NCI-H2196 (cell line): ENCODE results near the gene UBQLNL.

ENCODE experiments used
- DNase-seq: peaks from one replicate; lab custom pipeline; 2025; ENCODE audit not compliant: unreplicated experiment; lab: John Stamatoyannopoulos, UW

Gene UBQLNL

DNA sequence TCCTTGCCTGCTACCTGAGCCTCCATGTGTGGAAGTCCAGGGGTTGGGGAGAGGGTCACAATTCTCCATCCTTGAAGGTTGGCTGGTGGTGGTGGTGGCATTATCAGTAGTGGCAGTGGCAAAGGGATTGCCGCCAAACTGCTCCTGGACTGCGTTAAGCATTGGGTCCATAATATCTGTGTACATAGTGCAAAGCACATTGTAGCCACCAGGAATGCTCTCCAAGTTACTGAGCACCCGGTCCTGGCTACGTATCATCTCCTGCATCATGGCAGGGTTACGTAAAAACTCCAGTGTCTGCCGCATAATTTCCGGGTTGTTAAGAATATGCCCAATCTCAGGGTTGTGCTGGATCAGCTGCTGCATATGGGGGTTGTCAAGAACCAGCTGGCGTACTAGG, 7.9 kb downstream of the UBQLNL start:
- DNase-seq, result no peak

DNA sequence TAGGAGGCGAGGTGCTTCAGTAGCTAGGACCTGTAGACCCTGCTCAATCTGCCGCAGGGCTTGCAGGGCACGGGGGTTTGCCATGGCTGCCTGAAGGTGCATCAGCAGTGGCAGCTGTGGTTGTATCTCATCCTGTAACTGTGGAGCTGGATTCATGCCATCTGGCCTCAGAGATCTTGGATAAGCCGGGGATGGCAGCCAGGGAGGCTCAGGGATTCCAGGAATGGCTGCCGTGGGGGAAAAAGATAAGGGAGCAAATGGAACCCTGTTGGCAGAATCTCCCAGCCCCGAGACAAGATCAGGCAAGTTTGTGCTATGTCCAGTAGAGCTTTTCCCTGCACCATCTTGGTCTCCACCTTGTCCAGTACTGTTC, 8.6 kb downstream of the UBQLNL start:
- DNase-seq, result no peak

DNA sequence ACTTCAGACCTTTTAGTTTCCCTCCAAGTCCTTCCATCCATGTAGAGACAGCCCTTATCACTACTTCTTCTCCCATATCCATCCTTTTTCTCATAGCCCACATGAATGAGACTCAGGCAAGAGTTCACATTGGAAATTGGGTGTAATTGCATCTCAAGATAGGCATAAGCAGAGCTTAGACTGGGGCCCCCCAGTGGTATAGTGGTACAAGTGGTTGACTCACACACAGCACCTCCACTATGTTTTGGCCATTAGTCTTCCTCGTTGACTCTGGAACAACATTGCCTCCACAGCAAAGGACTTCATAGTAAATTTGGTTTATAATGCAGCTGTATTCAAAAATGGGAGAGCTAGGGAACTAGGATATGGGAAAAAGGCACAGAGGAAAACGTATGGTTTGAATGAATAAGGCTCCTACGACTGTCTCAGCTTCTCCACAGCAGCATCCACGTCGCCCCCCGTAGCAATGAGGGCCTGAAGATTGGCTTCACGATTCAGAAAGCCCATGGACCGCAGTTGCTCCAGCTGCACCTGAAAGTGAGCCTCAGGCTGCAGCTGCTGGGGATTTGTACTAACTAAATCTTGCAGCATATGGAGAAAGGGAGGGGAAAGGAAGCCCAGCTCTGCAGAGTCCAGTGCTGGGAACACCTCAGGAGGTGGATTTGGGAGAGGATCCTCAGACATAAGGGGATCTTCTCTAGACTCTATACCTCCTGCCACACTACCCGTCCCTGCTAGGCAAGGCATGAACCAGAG, 9.1 kb downstream of the UBQLNL start:
- no peak for DNase-seq

DNA sequence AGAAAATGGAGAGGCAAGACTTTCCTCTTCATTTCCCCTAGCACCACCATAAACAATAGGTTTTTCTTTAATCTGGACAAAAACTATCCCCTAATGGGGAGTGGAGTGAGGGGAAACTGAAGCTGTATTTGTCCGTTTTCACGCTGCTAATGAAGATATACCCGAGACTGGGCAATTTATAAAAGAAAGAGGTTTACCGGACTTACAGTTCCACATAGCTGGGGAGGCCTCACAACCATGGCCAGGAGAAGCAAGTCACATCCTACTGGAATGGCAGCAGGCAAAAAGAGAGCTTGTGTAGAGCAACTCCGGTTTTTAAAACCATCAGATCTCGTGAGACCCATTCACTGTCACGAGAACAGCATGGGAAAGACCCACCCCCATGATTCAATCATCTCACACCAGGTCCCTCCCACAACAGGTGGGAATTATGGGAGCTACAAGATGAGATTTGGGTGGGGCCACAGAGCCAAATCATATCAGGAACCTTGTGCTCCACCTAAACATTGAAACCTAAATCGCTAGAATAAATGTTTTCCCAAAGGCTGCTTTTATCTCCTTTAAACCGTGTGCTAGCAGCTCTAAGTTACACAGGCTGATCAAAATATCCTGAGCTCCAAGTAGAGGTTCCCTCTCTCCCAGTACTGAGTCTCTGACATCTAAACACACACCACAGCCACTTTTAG, 11.0 kb downstream of the UBQLNL start:
- DNase-seq, result no peak

GRCh38 chr11:5504403-5504921, 12.0 kb downstream of the UBQLNL start:
- no peak for DNase-seq

DNA sequence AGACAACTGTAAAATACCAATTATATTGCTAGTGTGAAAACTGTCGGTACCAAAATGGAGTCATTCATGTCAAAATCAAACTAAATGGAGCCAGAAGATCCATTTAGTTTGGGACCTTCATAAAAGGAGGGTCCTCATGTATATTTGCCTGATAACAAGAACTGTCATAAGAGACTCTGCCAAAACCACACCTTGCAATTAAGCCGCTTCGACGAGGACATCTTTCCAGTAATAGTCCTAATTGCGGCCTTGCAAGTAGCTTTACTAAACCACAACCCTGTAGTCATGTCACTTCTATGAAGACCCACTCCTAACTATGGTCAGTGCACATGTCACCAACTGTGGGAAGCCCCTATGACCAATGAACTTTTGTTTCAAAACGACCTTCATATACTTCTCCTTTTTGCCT, 16.1 kb downstream of the UBQLNL start:
- DNase-seq, result no peak

DNA sequence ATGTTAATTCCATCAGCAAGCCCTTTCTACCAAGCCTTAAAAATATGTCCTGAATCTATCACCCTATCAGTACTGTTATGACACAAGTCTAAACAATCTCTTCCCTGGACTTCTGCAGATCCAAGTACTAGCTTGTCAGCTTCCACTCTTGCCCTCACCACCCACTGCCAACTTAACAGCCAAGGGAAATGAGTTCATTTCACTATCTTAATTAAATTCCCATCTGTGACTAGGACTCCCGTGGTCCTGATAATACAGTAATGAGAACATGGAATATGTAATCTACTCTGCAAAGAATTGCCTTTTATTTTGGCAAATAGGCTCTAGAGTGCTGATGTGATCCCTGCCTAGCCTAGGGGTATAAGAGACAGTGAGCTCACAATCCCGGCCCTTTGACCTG, 16.8 kb downstream of the UBQLNL start:
- no peak for DNase-seq

- no peak for DNase-seq
Observed at GRCh38 chr11:5489576-5490357, 26.7 kb downstream of the UBQLNL start.

DNA sequence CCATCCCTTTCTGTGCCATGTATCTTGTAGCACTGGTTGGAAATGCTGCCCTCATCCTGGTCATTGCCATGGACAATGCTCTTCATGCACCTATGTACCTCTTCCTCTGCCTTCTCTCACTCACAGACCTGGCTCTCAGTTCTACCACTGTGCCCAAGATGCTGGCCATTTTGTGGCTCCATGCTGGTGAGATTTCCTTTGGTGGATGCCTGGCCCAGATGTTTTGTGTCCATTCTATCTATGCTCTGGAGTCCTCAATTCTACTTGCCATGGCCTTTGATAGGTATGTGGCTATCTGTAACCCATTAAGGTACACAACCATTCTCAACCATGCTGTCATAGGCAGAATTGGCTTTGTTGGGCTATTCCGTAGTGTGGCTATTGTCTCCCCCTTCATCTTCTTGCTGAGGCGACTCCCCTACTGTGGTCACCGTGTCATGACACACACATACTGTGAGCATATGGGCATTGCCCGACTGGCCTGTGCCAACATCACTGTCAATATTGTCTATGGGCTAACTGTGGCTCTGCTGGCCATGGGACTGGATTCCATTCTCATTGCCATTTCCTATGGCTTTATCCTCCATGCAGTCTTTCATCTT, 27.6 kb downstream of the UBQLNL start:
- DNase-seq, result no peak

DNA sequence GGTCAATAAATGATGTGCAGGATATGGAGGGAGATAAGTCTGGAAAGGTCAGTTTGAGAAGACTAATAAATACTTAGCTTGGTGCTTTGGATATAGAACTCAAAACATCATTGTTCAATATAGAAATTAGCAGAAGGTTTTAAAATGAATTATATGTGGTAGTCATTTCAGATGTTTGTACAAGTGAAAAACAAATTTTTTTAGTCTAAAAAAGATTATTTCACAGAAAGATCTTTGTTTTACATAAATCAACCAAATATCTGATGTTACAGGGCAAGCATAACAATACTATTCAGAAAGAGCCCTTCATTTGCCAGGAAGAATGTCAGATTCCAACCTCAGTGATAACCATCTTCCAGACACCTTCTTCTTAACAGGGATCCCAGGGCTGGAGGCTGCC, 28.1 kb downstream of the UBQLNL start, which contains the start of gene OR52D1:
TSS of gene OR52D1 (plus strand) at position 301 of the 400 bp plus-strand sequence. CDS start at position 323, 22 bp downstream.
- no peak for DNase-seq

DNA sequence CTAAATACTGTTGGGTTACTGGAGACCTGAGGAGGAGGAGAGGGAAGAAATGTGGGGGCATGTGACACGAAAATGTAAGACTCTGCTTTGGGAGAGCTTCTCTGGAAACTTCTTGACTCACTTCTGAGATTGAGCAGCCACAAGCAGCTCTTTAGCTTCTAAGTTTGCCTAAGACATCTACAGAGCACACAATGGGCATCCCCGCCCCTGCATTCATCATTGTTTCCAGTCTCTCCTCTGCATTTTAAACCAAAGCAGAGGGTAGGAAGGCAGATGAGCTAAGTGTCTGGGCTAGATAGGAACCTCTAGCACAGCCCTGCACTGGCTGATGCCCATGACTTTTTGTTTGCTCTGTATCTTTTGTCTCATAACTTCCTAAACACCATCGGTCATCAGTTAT, 30.1 kb downstream of the UBQLNL start:
- no peak for DNase-seq

- no peak for DNase-seq
Observed at GRCh38 chr11:5486003-5486402, 30.5 kb downstream of the UBQLNL start.

DNA sequence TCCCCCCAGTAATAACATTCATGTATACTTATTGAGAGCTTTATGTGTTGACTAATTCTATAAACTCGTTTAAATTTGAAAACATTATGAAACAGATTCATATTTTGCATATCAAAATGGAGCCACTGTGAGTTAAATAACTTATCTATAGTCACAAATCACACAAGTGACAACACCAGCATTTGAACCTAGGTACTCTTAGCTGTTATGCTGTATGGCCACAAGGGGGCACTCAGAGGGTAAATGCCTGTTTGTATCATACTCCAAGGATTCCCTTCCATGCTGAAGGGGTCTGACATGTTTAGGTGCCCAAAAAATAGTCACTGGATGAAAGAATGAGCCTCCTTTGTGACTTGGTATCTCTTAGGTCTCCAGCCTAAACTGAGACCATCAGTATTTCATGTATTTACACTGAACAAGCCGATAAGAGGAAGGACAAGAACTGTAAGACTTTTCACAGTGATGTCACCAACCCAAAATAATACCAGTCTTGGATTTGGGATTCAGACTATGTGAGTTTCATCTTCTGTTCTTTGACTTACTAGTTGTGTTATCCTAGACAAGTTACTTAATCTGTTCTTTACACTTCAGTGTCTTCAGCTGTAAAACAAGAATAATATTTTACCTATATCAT, 40.2 kb downstream of the UBQLNL start:
- peak; percentile 33 for DNase-seq

DNA sequence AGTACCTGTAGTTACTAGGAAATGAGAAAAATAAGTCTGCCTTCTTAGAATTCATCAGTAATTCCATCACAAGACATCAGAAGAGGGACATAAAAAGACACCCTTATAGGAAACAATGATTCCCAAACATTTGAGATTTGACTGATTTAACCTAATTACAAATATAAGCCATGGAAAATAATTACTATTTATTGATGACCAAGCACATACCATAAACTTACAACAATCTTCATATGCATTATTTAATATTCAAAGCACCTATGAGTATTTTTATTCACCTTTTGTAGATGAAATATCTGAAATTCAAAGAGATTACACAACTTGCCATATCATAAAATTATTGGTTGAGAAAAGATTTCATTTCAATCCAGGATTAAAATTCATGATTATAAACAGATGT, 42.6 kb downstream of the UBQLNL start:
- DNase-seq, result no peak

DNA sequence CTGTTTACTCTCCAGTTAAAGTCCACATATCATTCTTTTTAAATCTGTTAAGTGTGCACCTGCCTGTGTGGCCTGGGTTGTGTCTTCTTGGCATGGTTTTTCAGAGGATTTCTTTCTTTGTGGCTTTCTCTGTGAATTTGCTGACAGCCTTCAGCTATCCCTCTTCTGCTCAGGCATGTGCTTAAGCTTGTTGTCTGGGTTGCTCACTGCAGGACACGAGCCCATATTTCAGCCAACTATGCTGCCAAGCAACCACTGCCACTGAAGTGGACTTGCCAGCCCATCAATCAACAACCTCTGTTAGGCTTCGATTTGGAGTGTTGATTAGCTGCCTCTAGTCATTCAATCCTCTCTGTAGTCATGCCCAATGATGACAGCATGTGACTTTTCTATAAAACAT, 49.0 kb downstream of the UBQLNL start:
- no peak for DNase-seq
